GM03348 (cell line): ENCODE results near the gene DVL1.

ENCODE experiments used
- DNase-seq: peaks from one replicate; pipeline ENCODE4 v3.0.0; 2012; ENCODE audit warnings: low spot score

The DVL1 gene

GRCh38 chr1:1296070-1297061, 52.9 kb downstream of the DVL1 start:
- no peak for DNase-seq

- DNase-seq = no peak
These were observed 53.9 kb downstream of the DVL1 start for GRCh38 chr1:1295154-1295923.

GRCh38 chr1:1294250-1294890, 54.8 kb downstream of the DVL1 start:
- DNase-seq = no peak

- DNase-seq = no peak
These were observed 55.7 kb downstream of the DVL1 start for GRCh38 chr1:1293263-1294249.

GRCh38 chr1:1292851-1293250, 56.4 kb downstream of the DVL1 start:
- DNase-seq = no peak

- no peak for DNase-seq
These were observed 56.8 kb downstream of the DVL1 start for GRCh38 chr1:1292442-1292779.

- peak; percentile 68 for DNase-seq
These were observed 57.4 kb downstream of the DVL1 start for GRCh38 chr1:1291548-1292441.

GRCh38 chr1:1291023-1291528, 58.1 kb downstream of the DVL1 start:
- no peak for DNase-seq

GRCh38 chr1:1290238-1290731, 58.9 kb downstream of the DVL1 start:
- DNase-seq = peak; percentile 87

- no peak for DNase-seq
These were observed 61.7 kb downstream of the DVL1 start for GRCh38 chr1:1287288-1288110.

GRCh38 chr1:1286313-1287261, 62.6 kb downstream of the DVL1 start:
- DNase-seq = no peak

- no peak for DNase-seq
These were observed 63.5 kb downstream of the DVL1 start for GRCh38 chr1:1285611-1286311.
